Measurements from ENCODE around the gene MAP1B.

MAP1B gene

DNA sequence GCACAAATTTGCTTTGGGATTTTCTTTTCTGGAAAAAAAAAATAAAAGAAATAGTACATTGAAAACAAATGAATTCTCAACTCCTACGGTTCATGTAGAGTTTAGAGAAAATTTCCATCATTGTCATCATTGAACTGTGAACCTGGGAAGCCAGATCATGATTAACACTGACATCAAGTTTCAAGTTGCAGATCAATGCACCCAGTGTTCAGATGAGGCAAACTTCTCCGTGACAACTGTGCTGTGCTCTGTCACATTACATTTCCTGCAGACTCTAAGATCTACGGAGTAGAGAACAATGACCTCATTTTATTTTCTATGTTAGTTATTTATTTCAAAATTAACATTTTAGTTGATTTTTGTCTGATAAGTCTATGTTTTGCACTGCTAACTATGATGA is 99.7 kb downstream of the MAP1B start:
- no peak for TF ChIP-seq ARNT (IDR thresholded peaks at IDR 0.05)
- TF ChIP-seq CTBP1 (IDR thresholded peaks at IDR 0.05; ENCODE audit: borderline replicate concordance): no peak
- TF ChIP-seq, protein P1, sequence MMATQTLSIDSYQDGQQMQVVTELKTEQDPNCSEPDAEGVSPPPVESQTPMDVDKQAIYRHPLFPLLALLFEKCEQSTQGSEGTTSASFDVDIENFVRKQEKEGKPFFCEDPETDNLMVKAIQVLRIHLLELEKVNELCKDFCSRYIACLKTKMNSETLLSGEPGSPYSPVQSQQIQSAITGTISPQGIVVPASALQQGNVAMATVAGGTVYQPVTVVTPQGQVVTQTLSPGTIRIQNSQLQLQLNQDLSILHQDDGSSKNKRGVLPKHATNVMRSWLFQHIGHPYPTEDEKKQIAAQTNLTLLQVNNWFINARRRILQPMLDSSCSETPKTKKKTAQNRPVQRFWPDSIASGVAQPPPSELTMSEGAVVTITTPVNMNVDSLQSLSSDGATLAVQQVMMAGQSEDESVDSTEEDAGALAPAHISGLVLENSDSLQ (IDR thresholded peaks at IDR 0.05): no peak
- no peak for TF ChIP-seq SP1 (IDR thresholded peaks at IDR 0.05)
- no peak for TF ChIP-seq L3MBTL2 (conservative IDR thresholded peaks at IDR 0.05)
- no peak for TF ChIP-seq NFRKB (IDR thresholded peaks at IDR 0.05)
- TF ChIP-seq FOXK2 (IDR thresholded peaks at IDR 0.05): no peak
- TF ChIP-seq LEF1 (IDR thresholded peaks at IDR 0.05; ENCODE audit: borderline replicate concordance): no peak
- no peak for TF ChIP-seq BHLHE40 (IDR thresholded peaks at IDR 0.05; ENCODE audit: borderline replicate concordance)
- no peak for TF ChIP-seq TARDBP (IDR thresholded peaks at IDR 0.05)
- TF ChIP-seq HDGF (IDR thresholded peaks at IDR 0.05; ENCODE audit: borderline replicate concordance): no peak
- CTCF ChIA-PET: no interaction called here
- no peak for DNase-seq (ENCODE audit: extremely low spot score)
- POLR2A ChIA-PET: no interaction called here

DNA sequence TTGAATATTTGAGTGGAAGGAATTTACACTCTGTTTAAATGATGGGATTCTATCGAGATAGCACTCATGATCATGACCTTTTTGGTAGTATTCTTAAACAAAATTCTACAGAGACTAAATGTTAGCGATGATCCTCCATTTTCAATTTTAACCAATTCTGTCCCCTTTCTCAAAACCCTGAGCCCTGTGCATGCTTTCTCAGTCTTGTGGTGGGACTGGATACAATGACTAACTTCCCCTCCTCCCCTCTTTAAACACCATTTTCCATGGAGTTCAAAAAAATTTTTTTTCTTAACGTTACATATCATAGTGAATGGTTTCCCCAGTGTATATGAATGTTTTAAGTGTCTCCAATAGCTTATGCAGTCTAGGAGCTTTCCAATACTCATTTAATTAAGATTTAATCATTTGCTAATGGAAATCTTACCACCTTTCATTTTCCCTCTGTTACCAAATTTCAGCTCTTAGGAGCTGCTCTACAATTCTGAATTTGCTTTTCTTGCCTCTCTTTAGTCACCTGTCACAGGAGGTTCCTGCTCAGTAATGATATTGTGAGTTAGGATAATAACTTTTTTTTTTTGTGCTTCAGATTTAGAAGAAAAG is 101.2 kb downstream of the MAP1B start:
- ChIA-PET POLR2A (interaction anchor here (2.0 kb wide), 1 partner anchor 112 kb away, joined by 8 read pairs; the partner anchor contains the start of genes MRPS27 and PTCD2), CTCF (no interaction called here)
- no peak for TF ChIP-seq SUZ12 (IDR thresholded peaks at IDR 0.05)
- TF ChIP-seq, protein P1 (IDR thresholded peaks at IDR 0.05): no peak
- TF ChIP-seq ELF4 (IDR thresholded peaks at IDR 0.05): no peak
- no peak for TF ChIP-seq HDGF (IDR thresholded peaks at IDR 0.05; ENCODE audit: borderline replicate concordance)
- TF ChIP-seq BHLHE40 (IDR thresholded peaks at IDR 0.05; ENCODE audit: borderline replicate concordance): no peak
- no peak for TF ChIP-seq L3MBTL2 (conservative IDR thresholded peaks at IDR 0.05)
- TF ChIP-seq TARDBP (IDR thresholded peaks at IDR 0.05): no peak
- TF ChIP-seq NFRKB (IDR thresholded peaks at IDR 0.05): no peak

DNA sequence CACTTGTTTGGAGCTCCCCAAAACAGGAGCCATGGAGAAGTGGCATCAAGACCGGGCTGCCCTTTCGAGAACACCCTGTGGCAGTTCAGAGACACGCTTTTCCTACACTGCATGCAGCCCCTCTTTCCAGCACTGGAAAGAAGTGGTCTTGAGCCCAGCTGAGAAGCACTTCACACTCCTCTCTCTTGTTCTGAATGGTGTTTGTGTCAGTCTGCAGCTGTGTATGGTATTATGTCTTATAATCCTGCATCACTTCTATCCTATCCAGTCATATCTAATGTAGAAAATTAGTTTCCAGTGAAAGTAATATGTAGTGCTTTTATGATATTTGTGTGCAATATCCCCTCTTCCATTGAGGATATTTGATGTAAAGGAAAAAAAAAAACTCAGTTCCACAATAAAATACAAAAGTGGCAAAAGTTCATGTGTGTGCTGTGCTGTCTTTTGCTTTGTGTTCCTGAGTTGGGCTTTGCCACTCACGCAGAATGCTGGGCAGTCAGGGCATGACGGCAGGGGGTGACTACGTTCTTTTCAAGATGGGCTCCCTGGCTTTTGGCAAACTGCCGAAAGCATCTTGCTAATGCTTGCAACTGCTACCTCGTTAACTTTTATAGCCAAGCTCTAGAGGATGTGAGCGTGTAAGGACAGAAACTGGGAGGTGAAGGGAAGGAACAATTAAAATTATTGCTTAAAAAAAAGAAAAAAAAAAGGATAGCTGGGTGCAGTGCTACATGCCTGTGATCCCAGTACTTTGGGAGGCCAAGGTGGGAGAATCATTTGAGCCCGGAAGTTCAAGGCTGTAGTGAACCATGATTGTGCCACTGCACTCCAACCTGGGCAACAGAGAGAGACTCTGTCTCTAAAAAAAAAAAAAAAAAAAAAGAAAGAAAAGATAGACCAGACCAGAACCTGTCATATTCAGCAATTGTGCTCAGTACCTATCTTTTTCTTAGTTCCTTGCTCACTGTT is 102.2 kb downstream of the MAP1B start:
- CTCF ChIA-PET: no interaction called here
- DNase-seq (ENCODE audit: extremely low spot score): peak; percentile 45
- POLR2A ChIA-PET: interaction anchor here (2.0 kb wide), 1 partner anchor 111 kb away, joined by 8 read pairs; the partner anchor contains the start of genes MRPS27 and PTCD2
- no peak for TF ChIP-seq FOXA1 (IDR thresholded peaks at IDR 0.05)
- TF ChIP-seq TARDBP (IDR thresholded peaks at IDR 0.05): no peak
- peak; percentile 51; the same call in 1 of the 2 replicates for TF ChIP-seq ZNF384 (IDR thresholded peaks at IDR 0.05)

More for the DNA sequence above, 101.2 kb downstream of the MAP1B start:
- DNase-seq (ENCODE audit: extremely low spot score): no peak

DNA sequence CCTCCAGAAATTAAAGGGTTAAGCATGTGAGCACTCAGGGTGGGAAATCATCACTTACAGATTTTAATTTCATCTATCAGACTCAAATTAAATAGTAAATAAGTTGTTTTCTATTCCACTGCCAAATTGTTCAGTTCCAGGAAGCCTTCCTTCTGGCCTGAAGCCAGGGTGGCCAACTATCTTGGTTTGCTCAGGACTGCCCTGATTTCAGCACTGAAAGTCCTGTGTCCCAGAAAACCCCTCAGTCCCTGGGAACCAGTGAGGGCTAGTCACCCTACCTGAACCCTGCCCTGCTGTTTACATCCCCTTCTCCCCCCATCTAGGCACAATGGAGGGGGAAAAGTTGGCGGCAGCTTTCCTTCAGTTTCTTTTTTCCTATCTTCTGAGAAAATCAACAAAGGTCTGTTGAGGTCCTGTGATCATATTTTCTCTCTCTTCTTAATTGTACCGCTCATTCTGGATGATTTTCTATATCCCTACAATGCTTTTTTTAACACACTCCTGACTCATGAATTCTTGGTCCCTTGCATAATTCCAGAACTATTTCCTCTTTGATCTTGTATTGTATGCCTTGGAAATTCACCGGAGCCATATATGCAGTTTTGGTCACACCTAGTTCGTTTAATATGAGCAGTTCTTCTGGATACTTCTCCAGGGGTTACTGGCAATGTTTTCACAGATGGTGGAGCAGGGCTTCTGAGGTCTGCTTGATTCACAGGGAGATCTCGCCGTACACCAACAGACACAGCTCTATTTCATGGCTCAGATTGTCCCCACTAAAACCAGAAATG is 103.8 kb downstream of the MAP1B start:
- no peak for TF ChIP-seq ARNT (IDR thresholded peaks at IDR 0.05)
- ChIA-PET POLR2A (no interaction called here), CTCF (no interaction called here)
- DNase-seq (ENCODE audit: extremely low spot score): no peak

DNA sequence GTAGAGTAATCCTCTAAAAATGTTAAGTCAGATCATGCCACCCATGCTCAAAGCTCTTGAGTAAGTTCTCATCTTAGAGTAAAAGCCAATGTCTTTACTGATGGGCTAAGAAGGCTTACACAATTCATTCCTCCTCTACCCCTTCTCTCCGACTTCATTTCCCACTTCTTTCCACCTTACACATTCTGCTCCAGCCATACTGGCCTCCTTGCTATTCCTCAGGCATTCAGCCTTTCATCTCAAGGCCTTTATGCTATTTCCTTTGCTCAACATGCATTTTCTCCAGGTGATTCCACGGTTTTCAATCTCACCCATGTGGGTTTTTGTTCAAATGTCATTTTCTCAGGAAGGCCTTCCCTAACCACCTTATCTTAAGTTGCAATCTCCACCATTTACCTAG is 104.9 kb downstream of the MAP1B start:
- ChIA-PET CTCF (no interaction called here), POLR2A (no interaction called here)
- no peak for DNase-seq (ENCODE audit: extremely low spot score)
- no peak for TF ChIP-seq TARDBP (IDR thresholded peaks at IDR 0.05)
- no peak for TF ChIP-seq ELF4 (IDR thresholded peaks at IDR 0.05)
- no peak for TF ChIP-seq NFRKB (IDR thresholded peaks at IDR 0.05)
- TF ChIP-seq CTBP1 (IDR thresholded peaks at IDR 0.05; ENCODE audit: borderline replicate concordance): no peak
- TF ChIP-seq ARNT (IDR thresholded peaks at IDR 0.05): no peak
- no peak for TF ChIP-seq FOXM1 (IDR thresholded peaks at IDR 0.05; ENCODE audit: borderline replicate concordance)
- TF ChIP-seq, protein P1 (IDR thresholded peaks at IDR 0.05): no peak
- no peak for TF ChIP-seq SUZ12 (IDR thresholded peaks at IDR 0.05)
- no peak for TF ChIP-seq HDGF (IDR thresholded peaks at IDR 0.05; ENCODE audit: borderline replicate concordance)
- TF ChIP-seq BHLHE40 (IDR thresholded peaks at IDR 0.05; ENCODE audit: borderline replicate concordance): no peak
- no peak for TF ChIP-seq FOXA1 (IDR thresholded peaks at IDR 0.05)
- no peak for TF ChIP-seq ZNF384 (IDR thresholded peaks at IDR 0.05)
- TF ChIP-seq LEF1 (IDR thresholded peaks at IDR 0.05; ENCODE audit: borderline replicate concordance): no peak
- TF ChIP-seq FOXK2 (IDR thresholded peaks at IDR 0.05): no peak
- TF ChIP-seq SP1 (IDR thresholded peaks at IDR 0.05): no peak
- TF ChIP-seq L3MBTL2 (conservative IDR thresholded peaks at IDR 0.05): no peak

DNA sequence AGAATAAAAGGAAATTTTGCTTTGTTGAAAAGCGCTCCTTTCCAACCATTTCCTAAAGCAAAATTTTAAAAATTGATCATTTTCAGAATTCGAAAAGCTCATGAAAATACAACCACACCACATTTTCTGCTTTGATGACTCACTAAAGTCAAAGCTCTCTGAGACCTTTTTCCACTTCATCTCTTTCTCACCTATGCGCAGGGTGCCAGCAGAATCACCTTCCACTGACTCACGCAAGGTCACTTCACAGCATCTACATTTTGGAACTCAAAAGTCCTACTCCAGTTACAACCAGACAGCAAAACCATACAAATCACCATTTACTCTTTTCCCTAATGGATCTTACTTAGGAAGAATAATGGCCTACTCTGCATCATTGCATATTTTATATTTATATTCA is 106.2 kb downstream of the MAP1B start:
- TF ChIP-seq SUZ12 (IDR thresholded peaks at IDR 0.05) (no peak), ELF4 (IDR thresholded peaks at IDR 0.05) (no peak), NFRKB (IDR thresholded peaks at IDR 0.05) (no peak), SP1 (IDR thresholded peaks at IDR 0.05) (no peak), FOXA1 (IDR thresholded peaks at IDR 0.05) (no peak), FOXM1 (IDR thresholded peaks at IDR 0.05; ENCODE audit: borderline replicate concordance) (no peak), ARNT (IDR thresholded peaks at IDR 0.05) (no peak)
- DNase-seq (ENCODE audit: extremely low spot score): no peak
- ChIA-PET POLR2A (no interaction called here), CTCF (no interaction called here)
